NOMO-1 treated with DMSO at 0.1 percent for 48 hours (cell line): Measurements from ENCODE around the gene AP2A2.
"Not testable (repeated sequence)": the region's sequence is repeated elsewhere in the genome, so short reads cannot be mapped to it uniquely, and the experiment has no call there.

Source experiments
- DNase-seq: peaks from one replicate; lab custom pipeline; 2025; ENCODE audit not compliant: unreplicated experiment; lab: John Stamatoyannopoulos, UW

The AP2A2 gene

DNA sequence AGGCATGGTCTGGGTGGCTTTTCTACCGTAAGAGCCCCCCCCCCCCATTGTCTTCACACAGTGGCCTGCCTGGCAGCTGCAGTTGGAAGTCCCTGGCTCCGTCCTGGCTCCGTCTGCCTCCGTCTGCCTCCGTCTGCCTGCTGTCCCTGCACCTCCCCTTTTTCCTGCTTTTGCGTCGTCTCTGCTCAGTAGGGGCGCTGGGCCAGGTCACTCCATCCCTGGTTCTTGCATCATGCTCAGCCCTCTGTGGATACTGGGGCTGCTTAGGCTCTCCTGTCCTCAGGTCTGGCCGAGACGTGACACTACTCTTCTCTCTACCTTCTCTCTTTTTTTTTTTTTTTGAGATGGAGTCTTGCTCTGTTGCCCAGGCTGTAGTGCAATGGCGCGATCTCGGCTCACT is 27.8 kb downstream of the AP2A2 start:
- DNase-seq = no peak

DNA sequence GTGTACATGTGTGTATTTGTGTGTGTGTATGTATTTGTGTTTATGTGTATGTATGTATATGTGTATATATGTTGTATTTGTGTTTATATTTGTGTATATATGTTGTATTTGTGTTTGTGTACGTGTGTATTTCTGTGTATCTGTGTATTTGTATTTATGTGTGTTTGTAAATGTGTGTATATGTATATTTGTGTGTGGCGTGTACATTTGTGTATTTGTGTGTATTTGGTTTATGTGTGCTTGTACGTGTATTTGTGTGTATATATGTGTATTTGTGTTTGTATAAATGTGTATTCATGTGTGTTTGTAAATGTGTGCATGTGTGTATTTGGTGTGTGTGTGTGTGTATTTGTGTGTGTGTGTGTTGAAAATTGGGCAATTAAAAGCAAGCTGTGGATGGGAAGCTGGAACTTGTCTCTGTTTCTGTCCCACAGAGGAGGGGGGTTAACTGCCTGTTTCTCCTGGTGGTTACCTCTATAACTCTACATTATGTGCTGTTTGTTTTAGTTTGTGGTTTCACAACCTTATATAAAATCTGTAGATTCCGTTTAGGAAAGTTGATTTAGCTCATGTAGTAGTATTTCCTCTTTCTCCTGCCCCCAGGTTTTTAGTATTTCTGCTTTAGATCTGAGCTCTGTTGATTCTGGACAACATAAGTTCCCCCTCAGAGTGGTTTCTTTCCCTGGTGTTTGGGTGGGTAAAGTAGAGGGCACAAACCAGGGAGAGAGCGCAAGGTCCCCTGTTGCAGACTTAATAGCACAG is 28.9 kb downstream of the AP2A2 start:
- DNase-seq = peak; percentile 41

DNA sequence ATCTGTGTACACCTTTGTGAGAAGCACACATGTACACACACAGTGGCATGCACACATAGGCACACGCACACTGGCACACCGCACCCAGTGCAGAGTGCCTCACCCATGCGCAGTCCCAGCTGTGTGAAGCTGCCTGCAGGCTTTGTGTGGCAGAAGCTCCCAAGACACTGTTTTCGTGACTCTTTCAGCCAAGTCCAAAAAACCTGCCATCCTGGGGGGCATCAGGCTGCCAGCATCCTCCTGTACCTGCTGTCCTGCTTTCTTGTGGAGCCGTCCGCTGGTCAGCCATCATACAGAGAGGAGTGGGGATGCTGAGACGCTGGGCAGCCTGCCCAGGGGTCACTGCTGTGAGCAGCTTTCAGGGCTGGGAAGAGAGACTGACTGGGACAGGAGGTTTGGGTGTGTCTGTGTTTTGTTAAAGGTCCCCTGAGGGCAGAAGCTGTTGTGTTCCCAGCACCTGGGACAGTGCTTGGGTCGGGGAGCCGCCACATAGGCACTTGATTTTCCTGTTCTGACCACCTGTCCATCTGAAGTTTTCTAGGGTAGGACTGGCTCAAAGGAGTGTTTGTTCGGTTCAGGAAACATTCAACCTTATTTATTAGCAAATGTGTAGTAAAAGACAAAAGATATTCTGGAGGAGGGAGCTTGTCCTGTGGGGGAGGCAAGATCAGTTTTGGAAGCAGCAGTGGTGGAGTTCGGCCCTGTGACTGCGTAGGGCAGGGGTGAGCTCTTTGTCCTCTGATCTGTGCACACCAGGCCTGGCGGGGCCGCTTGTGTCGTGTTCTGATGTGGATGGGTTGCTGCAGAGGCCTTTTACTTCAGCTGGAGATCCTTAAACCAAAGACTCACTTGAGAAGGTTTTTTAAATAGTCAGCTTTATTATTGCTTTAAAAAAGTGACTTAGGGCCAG is 29.7 kb downstream of the AP2A2 start:
- no peak for DNase-seq

DNA sequence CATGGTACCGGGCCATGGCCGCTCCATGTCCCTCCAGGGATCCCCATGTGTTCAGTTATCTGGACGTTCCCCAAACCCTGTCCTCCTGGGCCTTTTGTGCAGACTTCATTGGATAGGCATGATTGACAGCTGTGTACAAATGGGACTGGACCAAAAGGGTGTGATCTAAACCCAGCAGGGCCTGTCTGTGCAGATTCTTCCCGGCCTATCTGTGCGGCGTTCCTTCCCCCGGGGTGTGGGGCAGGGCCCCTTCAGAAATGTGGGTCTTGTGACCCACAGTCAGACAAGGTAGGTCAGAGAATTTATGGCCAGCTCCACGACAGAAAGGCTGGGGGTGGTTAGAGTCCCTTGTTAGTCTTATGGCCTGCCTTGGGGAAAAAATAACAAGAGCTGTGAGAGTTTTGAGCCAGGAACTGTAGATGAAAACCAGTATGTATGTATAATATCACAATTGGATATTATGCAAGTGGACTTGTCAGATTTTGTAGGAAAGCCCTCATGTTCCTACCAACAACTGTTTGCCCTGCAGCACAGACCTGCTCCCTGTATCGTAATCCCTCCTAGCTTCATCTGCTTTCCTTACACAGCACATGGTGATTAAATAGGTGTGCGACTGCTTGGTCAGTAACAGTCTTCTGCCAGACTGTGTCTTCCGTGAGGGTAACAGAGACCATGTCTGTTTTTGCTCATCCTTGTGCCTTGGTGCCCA is 31.7 kb downstream of the AP2A2 start:
- no peak for DNase-seq

DNA sequence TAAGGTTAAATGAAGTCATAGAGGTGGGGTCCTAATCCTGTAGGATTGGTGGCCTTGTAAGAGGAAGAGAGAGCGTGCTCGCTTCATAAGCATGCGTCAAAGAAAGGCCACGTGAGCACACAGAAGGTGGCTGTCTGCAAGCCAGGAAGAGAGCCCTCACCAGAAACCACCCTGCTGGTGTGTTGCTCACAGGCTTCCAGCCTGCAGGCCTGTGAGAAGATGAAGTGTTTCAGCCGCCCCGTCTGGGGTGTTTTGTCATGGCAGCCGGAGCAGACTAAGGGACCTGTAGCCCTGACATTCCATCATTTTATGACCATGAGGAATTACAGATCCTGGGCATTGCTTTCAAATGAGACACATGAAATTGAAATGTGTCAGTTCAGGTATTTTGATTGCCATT is 32.4 kb downstream of the AP2A2 start:
- no peak for DNase-seq

DNA sequence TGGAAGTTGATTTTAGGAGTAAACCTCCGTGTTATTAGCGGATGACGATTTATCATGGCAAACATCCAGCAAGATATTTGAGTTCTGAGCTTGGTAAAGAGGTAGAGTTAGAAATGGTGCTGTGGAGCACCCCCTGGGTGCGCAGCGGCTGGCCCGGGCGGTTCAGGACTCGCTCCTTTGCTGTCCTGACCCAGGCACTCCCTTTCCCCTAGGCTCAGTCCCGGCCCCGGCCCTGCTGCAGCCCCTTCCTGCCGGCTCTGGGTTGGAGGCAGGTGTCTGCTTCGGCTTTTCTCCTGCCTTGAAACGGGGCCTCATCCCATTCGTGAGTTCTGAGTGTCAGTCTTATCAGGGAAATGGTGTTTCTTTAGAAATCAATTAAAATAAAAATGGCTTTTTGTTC is 33.4 kb downstream of the AP2A2 start:
- DNase-seq = no peak

DNA sequence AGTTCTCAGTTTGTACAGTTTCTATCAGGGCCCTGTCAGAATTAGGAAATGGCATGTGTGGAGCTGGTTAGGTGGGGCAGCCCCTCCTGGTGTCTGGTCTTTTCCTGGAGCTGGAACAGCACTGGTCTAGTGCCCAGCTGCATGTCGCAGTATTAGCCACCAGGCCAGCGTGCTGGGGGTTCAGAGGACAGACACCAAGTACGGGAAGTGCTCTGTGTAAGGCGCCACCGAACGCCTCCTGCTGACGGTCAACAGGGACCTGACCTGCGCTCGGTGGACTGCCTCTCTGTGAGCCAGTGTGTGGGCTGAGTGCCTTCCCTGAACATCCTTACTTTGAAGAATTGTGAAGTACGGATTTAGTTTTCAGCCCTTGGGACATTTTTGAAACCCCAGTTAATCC is 33.9 kb downstream of the AP2A2 start:
- DNase-seq = no peak

DNA sequence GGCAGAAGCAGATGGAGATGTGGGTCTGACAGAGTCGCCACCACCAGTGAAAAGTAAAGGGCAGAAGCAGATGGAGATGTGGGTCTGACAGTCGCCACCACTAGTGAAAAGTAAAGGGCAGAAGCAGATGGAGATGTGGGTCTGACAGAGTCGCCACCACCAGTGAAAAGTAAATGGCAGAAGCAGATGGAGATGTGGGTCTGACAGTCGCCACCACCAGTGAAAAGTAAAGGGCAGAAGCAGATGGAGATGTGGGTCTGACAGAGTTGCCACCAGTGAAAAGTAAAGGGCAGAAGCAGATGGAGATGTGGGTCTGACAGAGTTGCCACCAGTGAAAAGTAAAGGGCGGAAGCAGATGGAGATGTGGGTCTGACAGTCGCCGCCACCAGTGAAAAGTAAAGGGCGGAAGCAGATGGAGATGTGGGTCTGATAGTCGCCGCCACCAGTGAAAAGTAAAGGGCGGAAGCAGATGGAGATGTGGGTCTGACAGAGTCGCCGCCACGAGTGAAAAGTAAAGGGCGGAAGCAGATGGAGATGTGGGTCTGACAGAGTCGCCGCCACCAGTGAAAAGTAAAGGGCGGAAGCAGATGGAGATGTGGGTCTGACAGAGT is 35.7 kb downstream of the AP2A2 start:
- not testable (repeated sequence) for DNase-seq

DNA sequence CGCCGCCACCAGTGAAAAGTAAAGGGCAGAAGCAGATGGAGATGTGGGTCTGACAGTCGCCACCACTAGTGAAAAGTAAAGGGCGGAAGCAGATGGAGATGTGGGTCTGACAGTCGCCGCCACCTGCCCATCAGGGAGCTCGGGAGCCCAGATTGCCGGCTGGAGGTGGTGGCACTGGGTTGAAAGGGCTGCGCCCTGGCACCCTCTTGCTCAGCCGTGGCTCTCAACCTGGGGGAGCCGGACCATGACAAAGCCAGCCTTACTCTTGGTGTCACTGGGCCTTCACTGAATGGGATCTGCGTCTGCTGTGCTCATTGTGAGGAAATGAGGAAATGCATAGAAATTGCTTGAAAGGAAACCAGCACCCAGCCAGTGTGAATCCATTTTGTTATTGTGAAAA is 36.3 kb downstream of the AP2A2 start:
- no peak for DNase-seq

DNA sequence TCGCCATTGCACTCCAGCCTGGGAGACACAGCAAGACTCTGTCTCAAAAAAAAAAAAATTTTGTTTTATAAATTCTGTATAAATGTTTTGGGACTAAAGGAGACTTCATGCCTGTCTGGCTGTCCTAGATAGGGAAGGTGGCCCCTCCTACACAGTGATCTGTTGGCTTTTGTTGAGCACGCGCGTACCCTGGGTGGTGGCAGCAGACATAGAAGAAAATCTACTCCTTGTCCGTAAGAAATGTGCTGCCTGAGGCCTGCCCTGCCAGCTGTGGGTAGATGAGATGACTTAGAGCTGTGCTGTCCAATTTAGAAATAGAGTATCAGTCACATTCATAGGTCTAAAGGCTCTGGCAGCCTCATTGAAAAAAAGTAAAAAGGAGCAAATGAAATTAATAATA is 37.0 kb downstream of the AP2A2 start:
- no peak for DNase-seq

DNA sequence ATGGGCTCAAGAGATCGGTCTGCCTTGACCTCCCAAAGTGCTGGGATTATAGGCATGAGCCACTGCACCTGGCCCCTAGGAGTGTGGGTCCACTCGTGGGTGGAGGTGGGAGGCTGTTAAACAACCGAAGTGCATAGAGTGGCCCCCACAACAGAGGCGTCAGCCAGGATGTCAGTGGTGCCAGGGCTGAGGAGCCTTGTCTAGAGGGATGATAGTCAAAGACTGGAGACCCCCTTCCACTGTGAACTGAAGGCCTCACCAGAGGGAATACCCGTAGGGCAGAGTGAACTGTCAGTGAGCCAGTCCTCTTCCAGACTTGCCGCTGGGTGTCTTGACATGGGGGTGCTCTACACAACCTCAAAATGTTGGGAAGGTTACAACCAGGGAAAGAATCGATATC is 38.2 kb downstream of the AP2A2 start:
- DNase-seq = no peak

DNA sequence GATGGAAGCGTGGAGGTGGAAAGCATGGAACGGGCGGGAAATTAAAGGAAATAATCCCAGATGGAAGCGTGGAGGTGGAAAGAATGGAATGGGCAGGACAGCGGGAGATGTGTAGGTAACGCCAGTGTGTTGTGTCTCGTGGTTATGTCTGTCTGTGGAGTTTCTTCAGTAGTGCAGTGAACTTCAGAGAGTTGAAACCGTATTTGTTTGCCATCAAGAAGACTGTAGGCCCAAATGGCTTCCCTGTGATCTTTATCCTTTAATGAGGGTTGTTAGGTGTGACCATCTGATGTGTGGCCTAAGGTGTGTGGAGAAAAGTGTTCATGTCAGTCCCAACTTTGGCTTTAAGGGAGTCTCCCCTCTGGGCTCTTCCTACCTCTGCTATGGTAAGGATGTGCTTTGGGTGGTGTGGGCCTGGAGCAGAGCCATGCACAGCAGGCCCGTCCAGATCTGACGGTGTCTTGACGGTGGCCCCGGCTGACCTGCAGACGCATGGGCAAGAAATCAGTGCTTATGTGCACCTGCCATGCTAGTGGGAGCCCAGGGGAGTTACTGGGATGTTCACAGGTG is 39.6 kb downstream of the AP2A2 start:
- no peak for DNase-seq

DNA sequence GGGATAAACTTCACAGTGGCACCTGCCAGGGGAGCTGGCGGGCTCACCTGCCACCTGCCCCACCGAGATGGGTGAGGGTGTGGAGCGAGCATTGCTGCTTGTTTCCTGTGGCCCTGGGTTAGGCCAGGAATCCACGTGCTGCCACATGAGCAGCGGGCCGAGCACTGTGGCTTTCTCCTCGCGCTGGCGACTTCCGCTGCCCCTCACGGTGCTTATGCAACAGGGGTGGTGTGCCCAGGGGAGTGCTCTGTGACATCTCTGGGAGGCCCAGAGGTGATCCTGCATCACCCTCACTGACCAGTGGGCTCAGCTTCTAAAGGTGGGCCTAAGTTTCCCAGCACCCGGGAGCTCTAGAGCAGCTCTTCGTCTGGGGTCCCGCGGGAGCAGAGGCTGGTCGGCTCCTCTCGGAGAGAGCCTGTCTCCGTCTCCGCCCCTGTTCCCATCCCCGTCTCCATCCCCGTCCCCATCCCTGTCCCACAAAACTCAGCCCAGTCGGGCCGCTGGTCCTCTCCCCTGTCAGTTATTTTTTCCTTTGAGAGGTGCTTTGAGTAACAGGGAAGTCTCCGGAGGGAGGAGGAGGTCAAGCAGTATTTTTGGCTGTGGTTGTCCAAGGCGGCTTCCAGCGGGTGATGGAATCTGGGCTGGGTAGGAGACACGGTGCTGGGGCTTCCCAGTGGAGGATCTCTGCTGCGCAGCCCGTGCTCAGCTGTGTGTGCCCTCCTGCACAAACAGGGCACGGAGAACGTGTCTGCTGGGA is 42.5 kb downstream of the AP2A2 start:
- DNase-seq = no peak

DNA sequence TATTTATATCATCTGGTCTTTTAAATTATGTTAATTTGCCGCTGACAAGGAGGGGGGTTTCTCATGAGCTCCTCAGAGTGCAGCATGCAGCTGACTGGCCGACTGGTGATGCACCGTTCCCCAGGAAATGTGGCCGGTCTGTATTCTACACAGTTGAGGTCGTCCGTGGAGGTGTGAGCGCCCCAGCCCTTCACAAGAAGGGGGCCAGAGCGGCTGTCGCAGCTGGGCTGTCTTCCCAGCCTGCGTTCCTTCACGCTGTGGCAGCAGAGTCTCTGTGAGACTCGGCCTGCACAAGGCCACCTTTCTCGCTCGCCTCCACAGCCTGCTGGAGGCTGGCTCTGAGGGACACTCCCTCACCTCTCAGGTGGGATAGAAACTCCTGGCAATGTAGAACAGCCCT is 43.2 kb downstream of the AP2A2 start:
- DNase-seq = no peak

DNA sequence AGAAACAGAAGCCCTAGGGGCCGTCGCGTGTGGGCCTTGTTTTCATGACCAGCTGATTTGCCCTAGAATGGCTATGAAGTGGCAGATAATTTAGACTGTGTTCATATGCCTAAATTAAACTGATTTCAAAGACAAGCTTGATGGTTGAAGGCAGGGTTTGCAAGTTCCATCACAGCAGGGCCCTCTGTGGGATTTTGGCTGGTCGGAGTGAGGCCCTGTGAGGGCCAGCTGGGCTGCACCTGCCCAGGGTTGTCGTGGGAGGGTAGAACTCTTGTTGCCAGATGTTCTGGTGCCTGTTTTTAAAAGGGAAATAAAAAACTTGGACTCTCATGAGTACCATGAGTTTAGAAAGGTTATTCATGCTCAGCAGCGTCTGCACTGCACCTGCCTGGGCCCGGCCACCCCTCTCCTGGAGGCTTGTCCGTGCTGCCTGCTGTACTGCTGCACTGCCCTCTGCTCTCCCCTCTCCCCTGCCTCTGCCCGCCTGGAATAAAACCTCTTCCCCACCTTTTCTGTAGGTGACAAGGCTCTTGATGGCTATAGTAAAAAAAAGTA is 44.1 kb downstream of the AP2A2 start:
- no peak for DNase-seq

DNA sequence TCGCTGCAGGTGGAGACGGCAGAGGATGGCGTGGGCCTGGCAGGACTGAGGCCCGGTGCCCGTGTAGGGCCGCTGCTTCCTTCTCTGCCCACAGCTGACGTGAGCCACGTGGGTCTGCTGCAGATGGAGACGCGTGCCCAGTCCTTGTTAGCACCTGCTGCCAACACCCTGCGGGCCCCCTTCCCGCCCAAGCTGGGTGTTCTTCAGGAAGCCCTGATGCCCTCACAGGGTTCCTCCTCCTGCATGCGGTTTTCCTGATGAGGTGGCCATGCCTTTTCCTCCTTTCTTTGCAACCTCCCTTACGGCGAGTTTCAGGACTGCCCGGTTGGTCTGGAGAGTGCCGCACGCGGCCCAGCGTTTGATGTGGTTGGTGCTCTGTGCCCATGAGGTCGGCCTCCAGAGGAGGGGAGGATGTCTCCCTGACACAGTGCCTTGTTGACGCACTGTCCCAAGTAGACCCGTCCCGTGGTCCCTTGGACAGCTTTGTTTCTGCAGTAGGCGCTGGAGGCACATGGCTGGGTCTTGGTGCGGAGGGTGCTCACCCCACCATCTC is 44.7 kb downstream of the AP2A2 start:
- no peak for DNase-seq

DNA sequence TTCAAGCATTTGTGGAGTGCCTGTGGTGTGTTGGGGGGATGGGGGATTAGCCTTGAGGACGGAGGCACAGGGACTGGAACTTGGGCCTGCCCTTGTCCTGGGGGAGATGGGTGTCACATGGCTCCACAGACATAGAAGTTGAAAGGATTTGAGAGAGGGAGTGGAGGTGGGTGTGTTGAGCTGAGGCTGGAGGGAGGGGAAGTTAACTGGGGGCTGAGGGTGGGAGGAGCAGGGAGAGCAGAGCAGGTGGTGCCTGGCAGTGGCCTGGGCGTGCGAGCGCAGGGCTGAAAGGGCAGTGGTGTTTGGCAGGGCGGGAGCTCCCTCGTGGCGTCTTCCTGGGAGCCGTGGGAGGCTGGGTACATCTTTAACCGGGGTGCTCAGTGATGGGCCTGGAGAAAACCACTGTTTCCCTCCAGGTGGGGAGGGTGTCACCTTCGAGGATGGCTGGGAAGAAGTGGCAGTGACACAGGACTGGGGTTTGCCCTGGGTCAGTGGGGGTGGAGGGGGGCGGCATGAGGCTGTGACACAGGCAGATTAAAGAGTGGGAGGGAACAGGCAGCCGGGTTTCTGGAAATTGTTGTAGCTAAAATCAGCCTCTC is 45.5 kb downstream of the AP2A2 start:
- DNase-seq = no peak

DNA sequence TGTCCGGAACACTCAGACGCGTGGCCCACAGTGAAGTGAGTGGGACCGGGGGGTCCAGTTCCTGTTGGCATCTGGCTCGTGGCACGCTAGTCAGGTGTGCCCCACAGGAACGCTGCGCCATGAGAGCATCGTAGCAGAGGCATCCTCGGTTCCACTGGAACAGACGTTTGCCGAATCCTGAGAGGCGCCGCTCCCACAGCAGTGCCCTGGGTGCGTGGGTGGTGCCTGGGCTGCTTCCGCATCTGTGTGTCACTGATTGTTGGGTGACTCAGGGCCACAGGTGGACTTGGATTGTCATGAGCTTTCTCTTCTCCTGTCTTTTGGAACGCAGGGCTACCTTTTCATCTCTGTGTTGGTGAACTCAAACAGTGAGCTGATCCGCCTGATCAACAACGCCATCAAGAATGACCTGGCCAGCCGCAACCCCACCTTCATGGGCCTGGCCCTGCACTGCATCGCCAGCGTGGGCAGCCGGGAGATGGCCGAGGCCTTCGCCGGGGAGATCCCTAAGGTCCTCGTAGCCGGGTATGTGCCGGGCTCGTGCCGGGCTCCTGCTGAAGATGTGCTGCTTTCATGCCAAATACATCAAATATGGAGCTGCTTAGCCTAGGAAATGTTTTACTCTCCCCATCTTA is 46.2 kb downstream of the AP2A2 start:
- no peak for DNase-seq
